Fibroblast of villous mesenchyme (primary cell): ENCODE results near the gene PLXNA2. TPM values are rescaled to one million over a fixed set of nuclear protein-coding genes. Genes with fewer than 3 reads are reported as not detected.

ENCODE experiments used
- DNase-seq: peaks from one replicate; pipeline ENCODE4 v3.0.0-alpha.2; 2010; ENCODE audit warnings: low read depth
- H3K4me3 ChIP-seq: 2 replicates; pipeline ENCODE4 v1.5.1; 2011; ENCODE audit warnings: low read depth, mild to moderate bottlenecking, low read length
- total RNA-seq: library from RNA; depleted of rRNA; stranded (reverse); fragments of >200 nt; gene quantifications from 2 replicates; pipeline ENCODE4 v1.2.3, GENCODE V29; 2012
- TF ChIP-seq, protein P1 (sequence below): IDR thresholded peaks from 2 replicates; pipeline ENCODE4 v1.5.1; 2012; ENCODE audit warnings: low read depth, mild to moderate bottlenecking, low read length; ENCODE audit not compliant: insufficient read depth

PLXNA2 gene
- total RNA-seq, 1 donor: 0.86 TPM

DNA sequence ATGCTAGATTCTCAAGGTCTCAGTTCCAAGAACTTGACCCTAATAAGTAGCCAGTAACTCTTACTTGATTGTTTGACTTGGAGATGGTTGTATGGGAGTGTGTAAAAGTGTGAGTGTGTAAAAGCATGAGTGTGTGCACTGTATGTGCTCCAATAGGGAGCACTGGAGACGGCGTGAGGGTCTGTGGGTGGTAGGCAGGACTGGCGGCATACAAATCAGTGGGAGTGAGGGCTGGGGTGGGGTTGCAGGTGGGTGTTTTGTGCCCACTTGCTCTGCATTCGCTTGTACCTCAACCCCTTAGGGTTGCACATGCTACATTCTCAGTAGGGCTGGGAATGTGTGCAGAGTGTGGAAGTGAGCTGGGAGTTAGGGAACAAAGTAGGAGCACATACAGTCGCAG is 253.7 kb downstream of the PLXNA2 start:
- DNase-seq: no peak
- no peak overlapping the region for H3K4me3 ChIP-seq
- TF ChIP-seq, protein P1, sequence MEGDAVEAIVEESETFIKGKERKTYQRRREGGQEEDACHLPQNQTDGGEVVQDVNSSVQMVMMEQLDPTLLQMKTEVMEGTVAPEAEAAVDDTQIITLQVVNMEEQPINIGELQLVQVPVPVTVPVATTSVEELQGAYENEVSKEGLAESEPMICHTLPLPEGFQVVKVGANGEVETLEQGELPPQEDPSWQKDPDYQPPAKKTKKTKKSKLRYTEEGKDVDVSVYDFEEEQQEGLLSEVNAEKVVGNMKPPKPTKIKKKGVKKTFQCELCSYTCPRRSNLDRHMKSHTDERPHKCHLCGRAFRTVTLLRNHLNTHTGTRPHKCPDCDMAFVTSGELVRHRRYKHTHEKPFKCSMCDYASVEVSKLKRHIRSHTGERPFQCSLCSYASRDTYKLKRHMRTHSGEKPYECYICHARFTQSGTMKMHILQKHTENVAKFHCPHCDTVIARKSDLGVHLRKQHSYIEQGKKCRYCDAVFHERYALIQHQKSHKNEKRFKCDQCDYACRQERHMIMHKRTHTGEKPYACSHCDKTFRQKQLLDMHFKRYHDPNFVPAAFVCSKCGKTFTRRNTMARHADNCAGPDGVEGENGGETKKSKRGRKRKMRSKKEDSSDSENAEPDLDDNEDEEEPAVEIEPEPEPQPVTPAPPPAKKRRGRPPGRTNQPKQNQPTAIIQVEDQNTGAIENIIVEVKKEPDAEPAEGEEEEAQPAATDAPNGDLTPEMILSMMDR: no peak

DNA sequence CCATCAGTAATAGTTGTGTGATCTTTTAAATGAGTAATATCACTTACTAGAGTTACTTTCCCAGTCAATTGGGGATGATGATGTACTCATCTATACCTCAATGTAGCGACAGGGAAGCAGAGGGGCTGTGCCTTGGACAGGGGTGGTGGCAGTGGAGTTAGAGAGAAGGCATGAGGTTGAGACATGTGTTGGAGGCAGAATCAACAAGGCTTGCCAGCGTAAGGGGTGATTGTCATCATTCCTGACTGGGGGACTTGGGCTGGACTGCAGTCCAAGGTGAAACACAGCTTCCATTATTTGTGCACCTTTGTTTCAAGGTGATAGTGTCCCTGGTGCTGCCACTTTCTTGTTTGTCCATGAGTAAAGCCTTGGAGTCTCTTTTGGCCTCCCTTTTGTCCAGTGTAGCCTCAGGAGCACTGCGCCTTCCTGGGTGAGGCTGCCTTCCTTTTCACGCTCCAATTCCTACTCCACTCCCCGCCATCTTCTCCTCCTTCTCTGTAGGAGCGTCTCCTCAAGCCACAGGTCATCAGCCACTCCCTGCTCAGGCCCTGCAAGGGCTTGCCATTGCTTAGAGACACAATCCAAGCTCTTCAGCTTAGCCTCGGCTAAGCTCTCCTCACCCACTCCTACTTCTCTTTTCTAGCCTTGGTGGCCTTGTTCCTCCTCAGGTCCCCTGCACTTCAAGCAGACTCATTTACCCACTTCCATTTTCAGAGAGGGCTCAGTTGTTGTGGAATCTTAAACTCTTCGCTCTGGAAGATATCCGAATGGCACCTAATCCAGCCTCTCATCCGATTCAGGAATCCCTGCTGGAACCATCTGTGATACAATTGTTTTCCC is 255.6 kb downstream of the PLXNA2 start:
- DNase-seq: no peak
- no peak overlapping the region for H3K4me3 ChIP-seq
- TF ChIP-seq, protein P1: no peak

DNA sequence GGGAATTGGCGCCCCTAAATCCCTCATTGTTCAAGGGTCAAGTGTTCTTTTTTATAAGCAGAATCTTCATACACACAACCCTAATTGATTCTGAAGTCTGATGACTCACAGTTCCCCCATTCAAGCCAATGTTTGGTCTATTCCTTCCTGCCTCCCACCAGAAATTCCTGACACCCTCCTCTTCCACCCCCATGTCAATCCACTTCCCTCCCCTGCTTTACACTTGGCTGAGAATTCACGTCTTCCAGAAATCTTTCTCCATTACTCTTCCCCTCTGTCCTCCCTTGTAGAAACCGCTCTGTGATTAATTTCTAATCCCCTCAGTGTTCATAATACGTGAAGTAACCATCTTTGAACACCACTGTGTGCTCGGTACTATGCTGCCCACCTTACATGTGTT is 257.0 kb downstream of the PLXNA2 start:
- DNase-seq: no peak
- TF ChIP-seq, protein P1: no peak
- H3K4me3 ChIP-seq: no peak overlapping the region

DNA sequence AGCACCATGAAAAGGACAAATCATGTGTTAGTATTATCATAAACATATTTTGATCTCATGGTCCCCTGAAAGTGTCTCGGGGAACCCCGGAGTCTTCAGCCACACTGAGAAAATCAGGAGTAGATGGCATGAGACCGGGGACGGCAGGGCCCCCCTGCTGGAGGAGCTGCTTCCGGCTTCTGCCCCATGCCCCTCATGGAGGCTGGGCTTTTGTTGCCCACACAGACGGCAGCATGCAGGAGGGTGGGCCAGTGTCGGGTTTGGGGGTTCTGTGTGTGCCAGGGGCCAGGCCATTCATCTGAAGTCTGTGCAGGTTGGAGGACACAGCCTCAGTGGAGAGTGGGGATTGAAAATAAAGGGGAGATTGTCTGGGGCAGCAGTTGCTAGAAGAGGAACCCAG is 258.2 kb downstream of the PLXNA2 start:
- no peak overlapping the region for H3K4me3 ChIP-seq
- no peak for DNase-seq
- TF ChIP-seq, protein P1: no peak

DNA sequence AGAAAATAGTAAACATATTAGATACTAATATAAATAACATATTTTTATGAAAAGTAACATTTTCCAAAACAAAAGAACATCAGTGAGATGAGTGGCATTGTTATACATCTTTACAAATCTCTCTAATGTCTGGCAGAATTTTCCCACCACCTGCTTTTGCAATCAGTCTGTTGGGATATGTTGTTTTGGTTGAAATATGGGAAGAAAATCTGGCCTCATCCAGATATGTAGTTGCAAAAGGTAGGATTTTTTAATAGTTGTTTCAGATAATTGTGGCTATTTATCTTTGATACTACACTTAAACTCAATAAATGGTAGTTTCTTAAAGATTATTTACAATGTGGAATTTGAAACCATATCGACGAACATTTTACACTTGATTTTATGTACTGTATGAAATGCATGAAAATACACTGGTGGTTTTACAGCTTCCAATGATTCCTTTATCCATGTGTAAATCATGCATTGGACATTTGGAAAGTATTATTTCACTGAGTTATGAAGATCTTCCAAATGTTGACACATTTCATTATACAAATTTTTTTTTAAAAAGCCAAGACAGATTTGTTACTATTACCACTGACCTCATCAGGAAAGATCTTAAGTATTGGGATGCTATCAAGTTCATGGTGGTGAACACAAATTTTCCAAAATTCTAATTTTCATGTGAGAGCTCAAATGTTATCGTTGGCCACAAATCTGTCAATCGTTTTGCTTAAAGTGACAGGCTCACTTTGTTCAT is 259.2 kb downstream of the PLXNA2 start:
- DNase-seq: no peak
- TF ChIP-seq, protein P1: no peak
- no peak overlapping the region for H3K4me3 ChIP-seq

DNA sequence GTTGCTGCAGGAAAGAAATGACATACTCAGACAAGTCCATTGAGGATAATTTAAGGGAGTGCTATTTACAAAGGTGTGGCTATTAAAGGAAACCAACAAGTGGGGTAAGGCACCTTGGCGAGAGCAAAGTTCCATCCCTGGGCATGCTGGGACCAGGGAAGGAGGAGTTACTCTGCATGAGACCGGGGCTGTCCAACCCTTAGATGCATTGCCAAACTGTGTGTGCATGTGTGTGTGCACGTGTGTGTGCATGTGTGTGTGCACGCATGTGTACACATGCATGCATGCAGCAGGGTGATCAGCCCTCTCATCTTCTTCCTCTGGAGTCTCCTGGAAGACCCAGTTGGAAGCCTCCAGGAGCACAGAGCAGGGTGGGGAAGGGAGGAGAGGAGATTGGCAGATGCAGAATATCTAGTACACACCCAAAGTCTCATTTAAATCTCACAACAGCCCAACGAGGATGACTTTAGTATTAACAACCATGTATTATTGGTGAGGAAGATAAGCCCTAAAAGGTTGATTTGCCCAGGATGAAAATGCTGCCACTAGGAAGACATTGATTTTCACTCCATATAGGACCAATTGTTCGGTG is 261.0 kb downstream of the PLXNA2 start:
- TF ChIP-seq, protein P1: no peak
- no peak for DNase-seq
- H3K4me3 ChIP-seq: no peak overlapping the region
